ENCODE results near the gene GABRG3.

GABRG3 gene

GRCh38 chr15:27392163-27392562 is 421.2 kb downstream of the GABRG3 start:
- Histone ChIP-seq H3K27me3 (ENCODE audit: control insufficient read depth in 5 of 5, insufficient read depth in 4 of 5, low read length in 5 of 5) (no peaks in the 10 kb centered on the region), H3K27ac (ENCODE audit: low read depth, low read length) (no peak overlapping the region), H3K36me3 (ENCODE audit: control insufficient read depth in 5 of 5, insufficient read depth in 5 of 5, low read length in 5 of 5) (no peaks in the 10 kb centered on the region), H3K4me3 (ENCODE audit: low read depth in 1 of 5, low read length in 5 of 5) (no peak overlapping the region), H3K4me1 (ENCODE audit: control insufficient read depth in 5 of 5, insufficient read depth in 5 of 5, low read length in 5 of 5) (no peaks in the 10 kb centered on the region), H3K9ac (ENCODE audit: low read length in 5 of 5) (no peak overlapping the region), H3K9me3 (ENCODE audit: control insufficient read depth in 5 of 5, low read length in 5 of 5) (peaks cover 0 to 8% (median 3%) of the 10 kb centered on the region in 5 donors)

DNA sequence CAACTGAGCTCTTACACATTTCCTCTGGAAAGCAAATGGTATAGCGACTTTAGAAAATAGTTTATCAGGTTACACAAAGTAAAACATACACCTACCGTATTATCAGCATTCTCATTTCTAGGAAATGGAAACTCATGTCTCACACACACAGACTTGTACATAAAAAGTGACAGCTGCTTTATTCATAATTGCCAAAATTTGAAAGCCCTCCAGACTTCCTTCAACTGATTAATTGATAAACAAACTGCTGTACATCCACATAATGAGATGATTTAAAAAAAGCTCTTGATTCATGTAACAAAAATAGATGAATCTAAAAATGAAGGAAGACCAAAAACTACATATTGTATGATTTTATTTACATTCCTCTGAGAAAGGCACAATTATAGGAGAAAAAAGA is 425.5 kb downstream of the GABRG3 start:
- no peak overlapping the region for H3K27ac ChIP-seq (ENCODE audit: low read depth, low read length)
- no peaks in the 10 kb centered on the region for H3K36me3 ChIP-seq (ENCODE audit: control insufficient read depth in 5 of 5, insufficient read depth in 5 of 5, low read length in 5 of 5)
- no peak overlapping the region for H3K4me3 ChIP-seq (ENCODE audit: low read depth in 1 of 5, low read length in 5 of 5)
- no peaks in the 10 kb centered on the region for H3K27me3 ChIP-seq (ENCODE audit: control insufficient read depth in 5 of 5, insufficient read depth in 4 of 5, low read length in 5 of 5)
- H3K4me1 ChIP-seq (ENCODE audit: control insufficient read depth in 5 of 5, insufficient read depth in 5 of 5, low read length in 5 of 5), result no peaks in the 10 kb centered on the region
- H3K9ac ChIP-seq (ENCODE audit: low read length in 5 of 5), result no peak overlapping the region
- H3K9me3 ChIP-seq (ENCODE audit: control insufficient read depth in 5 of 5, low read length in 5 of 5), result peaks cover 0 to 4% (median 0%) of the 10 kb centered on the region in 5 donors

GRCh38 chr15:27396996-27397395 is 426.0 kb downstream of the GABRG3 start:
- H3K9me3 ChIP-seq (ENCODE audit: control insufficient read depth in 5 of 5, low read length in 5 of 5), result peaks cover 0 to 4% (median 0%) of the 10 kb centered on the region in 5 donors
- no peaks in the 10 kb centered on the region for H3K27me3 ChIP-seq (ENCODE audit: control insufficient read depth in 5 of 5, insufficient read depth in 4 of 5, low read length in 5 of 5)
- no peak overlapping the region for H3K4me3 ChIP-seq (ENCODE audit: low read depth in 1 of 5, low read length in 5 of 5)
- H3K9ac ChIP-seq (ENCODE audit: low read length in 5 of 5), result no peak overlapping the region
- H3K27ac ChIP-seq (ENCODE audit: low read depth, low read length), result no peak overlapping the region
- H3K4me1 ChIP-seq (ENCODE audit: control insufficient read depth in 5 of 5, insufficient read depth in 5 of 5, low read length in 5 of 5), result no peaks in the 10 kb centered on the region
- H3K36me3 ChIP-seq (ENCODE audit: control insufficient read depth in 5 of 5, insufficient read depth in 5 of 5, low read length in 5 of 5), result no peaks in the 10 kb centered on the region

- Histone ChIP-seq H3K36me3 (ENCODE audit: control insufficient read depth in 5 of 5, insufficient read depth in 5 of 5, low read length in 5 of 5) (no peaks in the 10 kb centered on the region), H3K9me3 (ENCODE audit: control insufficient read depth in 5 of 5, low read length in 5 of 5) (peaks cover 0 to 2% (median 0%) of the 10 kb centered on the region in 5 donors), H3K4me3 (ENCODE audit: low read depth in 1 of 5, low read length in 5 of 5) (no peak overlapping the region), H3K27ac (ENCODE audit: low read depth, low read length) (no peak overlapping the region), H3K4me1 (ENCODE audit: control insufficient read depth in 5 of 5, insufficient read depth in 5 of 5, low read length in 5 of 5) (no peaks in the 10 kb centered on the region), H3K27me3 (ENCODE audit: control insufficient read depth in 5 of 5, insufficient read depth in 4 of 5, low read length in 5 of 5) (no peaks in the 10 kb centered on the region), H3K9ac (ENCODE audit: low read length in 5 of 5) (no peak overlapping the region)
Observed at GRCh38 chr15:27398631-27399161, 427.7 kb downstream of the GABRG3 start.

DNA sequence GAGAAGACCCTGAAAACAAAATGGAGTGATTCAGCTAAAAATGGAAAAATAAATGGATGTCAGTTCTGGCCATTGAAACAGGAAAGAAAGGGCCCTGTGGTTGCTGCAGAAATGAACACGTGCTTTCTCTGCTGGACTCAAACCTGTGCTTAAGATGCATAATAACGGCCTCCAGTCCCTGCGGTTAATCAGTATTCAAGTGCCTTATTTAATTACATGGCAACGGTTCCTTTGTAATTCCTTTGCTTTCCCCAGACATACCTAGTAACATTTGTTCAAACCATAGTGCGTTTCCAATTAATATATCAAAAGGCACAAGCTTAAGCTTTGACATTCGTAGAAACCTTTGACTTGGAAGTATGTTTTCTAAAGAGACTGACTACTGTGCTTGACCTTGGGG is 428.3 kb downstream of the GABRG3 start:
- H3K9ac ChIP-seq (ENCODE audit: low read length in 5 of 5), result no peak overlapping the region
- H3K4me3 ChIP-seq (ENCODE audit: low read depth in 1 of 5, low read length in 5 of 5), result no peak overlapping the region
- no peak overlapping the region for H3K27ac ChIP-seq (ENCODE audit: low read depth, low read length)
- no peaks in the 10 kb centered on the region for H3K4me1 ChIP-seq (ENCODE audit: control insufficient read depth in 5 of 5, insufficient read depth in 5 of 5, low read length in 5 of 5)
- H3K9me3 ChIP-seq (ENCODE audit: control insufficient read depth in 5 of 5, low read length in 5 of 5), result no peaks in the 10 kb centered on the region
- H3K27me3 ChIP-seq (ENCODE audit: control insufficient read depth in 5 of 5, insufficient read depth in 4 of 5, low read length in 5 of 5), result no peaks in the 10 kb centered on the region
- no peaks in the 10 kb centered on the region for H3K36me3 ChIP-seq (ENCODE audit: control insufficient read depth in 5 of 5, insufficient read depth in 5 of 5, low read length in 5 of 5)

DNA sequence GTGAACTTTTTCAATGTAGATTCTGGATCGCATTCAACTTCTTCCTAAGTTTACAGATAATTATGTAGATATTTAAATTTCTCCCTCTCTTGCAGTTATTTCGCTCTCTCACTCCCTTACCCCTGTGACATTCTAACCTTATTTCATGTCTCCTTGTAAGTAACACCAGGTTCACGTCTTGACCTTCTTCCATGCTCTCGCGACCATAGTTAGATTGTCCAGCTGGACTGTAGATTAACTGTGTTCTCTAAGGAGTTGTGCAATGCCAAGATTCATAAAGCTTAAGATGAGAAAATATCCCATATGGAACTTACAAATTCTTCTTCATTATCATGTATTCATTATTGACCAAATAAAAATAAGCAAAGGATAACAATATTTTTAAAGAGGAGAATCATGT is 430.5 kb downstream of the GABRG3 start:
- H3K9me3 ChIP-seq (ENCODE audit: control insufficient read depth in 5 of 5, low read length in 5 of 5), result no peaks in the 10 kb centered on the region
- no peak overlapping the region for H3K27ac ChIP-seq (ENCODE audit: low read depth, low read length)
- H3K4me3 ChIP-seq (ENCODE audit: low read depth in 1 of 5, low read length in 5 of 5), result no peak overlapping the region
- no peaks in the 10 kb centered on the region for H3K27me3 ChIP-seq (ENCODE audit: control insufficient read depth in 5 of 5, insufficient read depth in 4 of 5, low read length in 5 of 5)
- no peak overlapping the region for H3K9ac ChIP-seq (ENCODE audit: low read length in 5 of 5)
- no peaks in the 10 kb centered on the region for H3K4me1 ChIP-seq (ENCODE audit: control insufficient read depth in 5 of 5, insufficient read depth in 5 of 5, low read length in 5 of 5)
- H3K36me3 ChIP-seq (ENCODE audit: control insufficient read depth in 5 of 5, insufficient read depth in 5 of 5, low read length in 5 of 5), result no peaks in the 10 kb centered on the region

- Histone ChIP-seq H3K9ac (ENCODE audit: low read length in 5 of 5) (no peak overlapping the region), H3K36me3 (ENCODE audit: control insufficient read depth in 5 of 5, insufficient read depth in 5 of 5, low read length in 5 of 5) (no peaks in the 10 kb centered on the region), H3K4me3 (ENCODE audit: low read depth in 1 of 5, low read length in 5 of 5) (no peak overlapping the region), H3K9me3 (ENCODE audit: control insufficient read depth in 5 of 5, low read length in 5 of 5) (no peaks in the 10 kb centered on the region), H3K27me3 (ENCODE audit: control insufficient read depth in 5 of 5, insufficient read depth in 4 of 5, low read length in 5 of 5) (no peaks in the 10 kb centered on the region), H3K4me1 (ENCODE audit: control insufficient read depth in 5 of 5, insufficient read depth in 5 of 5, low read length in 5 of 5) (no peaks in the 10 kb centered on the region), H3K27ac (ENCODE audit: low read depth, low read length) (no peak overlapping the region)
Observed at GRCh38 chr15:27408428-27408827, 437.4 kb downstream of the GABRG3 start.

- Histone ChIP-seq H3K9me3 (ENCODE audit: control insufficient read depth in 5 of 5, low read length in 5 of 5) (no peaks in the 10 kb centered on the region), H3K36me3 (ENCODE audit: control insufficient read depth in 5 of 5, insufficient read depth in 5 of 5, low read length in 5 of 5) (no peaks in the 10 kb centered on the region), H3K27ac (ENCODE audit: low read depth, low read length) (no peak overlapping the region), H3K4me1 (ENCODE audit: control insufficient read depth in 5 of 5, insufficient read depth in 5 of 5, low read length in 5 of 5) (no peaks in the 10 kb centered on the region), H3K4me3 (ENCODE audit: low read depth in 1 of 5, low read length in 5 of 5) (no peak overlapping the region), H3K27me3 (ENCODE audit: control insufficient read depth in 5 of 5, insufficient read depth in 4 of 5, low read length in 5 of 5) (no peaks in the 10 kb centered on the region), H3K9ac (ENCODE audit: low read length in 5 of 5) (no peak overlapping the region)
Observed at GRCh38 chr15:27410996-27411605, 440.1 kb downstream of the GABRG3 start.

- H3K9ac ChIP-seq (ENCODE audit: low read length in 5 of 5), result no peak overlapping the region
- no peaks in the 10 kb centered on the region for H3K27me3 ChIP-seq (ENCODE audit: control insufficient read depth in 5 of 5, insufficient read depth in 4 of 5, low read length in 5 of 5)
- no peaks in the 10 kb centered on the region for H3K36me3 ChIP-seq (ENCODE audit: control insufficient read depth in 5 of 5, insufficient read depth in 5 of 5, low read length in 5 of 5)
- H3K4me3 ChIP-seq (ENCODE audit: low read depth in 1 of 5, low read length in 5 of 5), result no peak overlapping the region
- no peaks in the 10 kb centered on the region for H3K9me3 ChIP-seq (ENCODE audit: control insufficient read depth in 5 of 5, low read length in 5 of 5)
- no peak overlapping the region for H3K27ac ChIP-seq (ENCODE audit: low read depth, low read length)
- no peaks in the 10 kb centered on the region for H3K4me1 ChIP-seq (ENCODE audit: control insufficient read depth in 5 of 5, insufficient read depth in 5 of 5, low read length in 5 of 5)
Observed at GRCh38 chr15:27412415-27412814, 441.4 kb downstream of the GABRG3 start.

GRCh38 chr15:27414168-27414870 is 443.3 kb downstream of the GABRG3 start:
- H3K4me1 ChIP-seq (ENCODE audit: control insufficient read depth in 5 of 5, insufficient read depth in 5 of 5, low read length in 5 of 5), result no peaks in the 10 kb centered on the region
- H3K9me3 ChIP-seq (ENCODE audit: control insufficient read depth in 5 of 5, low read length in 5 of 5), result peaks cover 0 to 4% (median 0%) of the 10 kb centered on the region in 5 donors
- H3K27ac ChIP-seq (ENCODE audit: low read depth, low read length), result no peak overlapping the region
- no peak overlapping the region for H3K9ac ChIP-seq (ENCODE audit: low read length in 5 of 5)
- no peaks in the 10 kb centered on the region for H3K36me3 ChIP-seq (ENCODE audit: control insufficient read depth in 5 of 5, insufficient read depth in 5 of 5, low read length in 5 of 5)
- H3K4me3 ChIP-seq (ENCODE audit: low read depth in 1 of 5, low read length in 5 of 5), result no peak overlapping the region
- no peaks in the 10 kb centered on the region for H3K27me3 ChIP-seq (ENCODE audit: control insufficient read depth in 5 of 5, insufficient read depth in 4 of 5, low read length in 5 of 5)

All from subcutaneous abdominal adipose tissue (tissue), 5 donors.